Endothelial cell of umbilical vein (primary cell): ENCODE results near the gene DENND1A. TPM values are rescaled to one million over a fixed set of nuclear protein-coding genes. Genes with fewer than 3 reads are reported as not detected.

Experiments
- BruUV-seq: library from RNA; stranded (reverse); fragments of 400-500 nt; replicated peaks from 2 replicates; lab custom pipeline; 2021; lab: Mats Ljungman, UMichigan
- CTCF ChIA-PET: fragments of 300-600, 350-600 bp; sonication (Branson Sonifier 250); formaldehyde crosslinking; loops from one replicate; lab custom pipeline; 2021; ENCODE audit warnings: antibody characterized with exemption, inconsistent platforms; lab: Charles Lee
- POLR2A ChIA-PET: fragments of 300-600, 350-600 bp; sonication (Branson Sonifier 250); formaldehyde crosslinking; loops from one replicate; lab custom pipeline; 2021; ENCODE audit warnings: antibody characterized with exemption, inconsistent platforms; lab: Charles Lee
- DNase-seq: peaks from one replicate; pipeline ENCODE4 v3.0.0-alpha.2; 2011; ENCODE audit warnings: low read depth, low spot score
- FAIRE-seq: peaks from 2 replicates; lab custom pipeline; 2011; peaks lifted over from hg19 to GRCh38; lab: Jason Lieb, UNC
- H2AFZ ChIP-seq: 2 replicates; pipeline ENCODE4 v1.6.0; 2012; ENCODE audit warnings: low read depth, low read length, control low read depth, inconsistent platforms
- H3K27ac ChIP-seq: 2 replicates; pipeline ENCODE4 v1.5.1; 2011; ENCODE audit warnings: low read depth, mild to moderate bottlenecking, control low read depth, low read length, moderate library complexity; ENCODE audit not compliant: insufficient read depth
- H3K27me3 ChIP-seq, 2 experiments: 2 replicates each; pipeline versions ENCODE4 v1.6.0 to v1.6.1; 2011; ENCODE audit warnings: low read length in 2 of 2, mixed read lengths in 1 of 2; ENCODE audit not compliant: control insufficient read depth in 2 of 2, insufficient read depth in 2 of 2
- H3K36me3 ChIP-seq, 2 experiments: 2 replicates in 1 of 2; 3 replicates in 1 of 2; pipeline ENCODE4 v1.5.1; 2011; ENCODE audit warnings: low read length in 2 of 2, mild to moderate bottlenecking in 1 of 2, moderate library complexity in 1 of 2; ENCODE audit not compliant: control insufficient read depth in 2 of 2, insufficient read depth in 2 of 2; ENCODE audit errors: extremely low read depth in 1 of 2
- H3K4me1 ChIP-seq: 3 replicates; pipeline ENCODE4 v1.5.1; 2011; ENCODE audit warnings: mild to moderate bottlenecking, low read length; ENCODE audit not compliant: control insufficient read depth, insufficient read depth; ENCODE audit errors: extremely low read depth
- H3K4me2 ChIP-seq: 2 replicates; pipeline ENCODE4 v1.6.1; 2011; ENCODE audit warnings: low read length, control low read depth, mixed read lengths; ENCODE audit not compliant: insufficient read depth
- H3K4me3 ChIP-seq, 3 experiments: fragments of 200-600 bp in 1 of 3; sonication (generic), shearing (Covaris generic) in 1 of 3; replicated peaks in 1 of 3; 2 replicates each; pipeline ENCODE4 v1.5.1; 2011 to 2016; ENCODE audit warnings: control low read depth in 3 of 3, low read length in 3 of 3, mild to moderate bottlenecking in 2 of 3, inconsistent platforms in 1 of 3, low read depth in 1 of 3, moderate library complexity in 1 of 3; ENCODE audit not compliant: insufficient read depth in 1 of 3
- H3K79me2 ChIP-seq: 2 replicates; pipeline ENCODE4 v1.6.0; 2012; ENCODE audit warnings: low read length, inconsistent platforms; ENCODE audit not compliant: control insufficient read depth, insufficient read depth
- H3K9ac ChIP-seq: replicated peaks from 2 replicates; pipeline ENCODE3; 2011; ENCODE audit warnings: low read length, control low read depth; ENCODE audit not compliant: insufficient read depth; ENCODE audit errors: extremely low read depth
- H3K9me1 ChIP-seq: replicated peaks from 3 replicates; pipeline ENCODE4 v1.6.0; 2011; ENCODE audit warnings: mild to moderate bottlenecking, low read length; ENCODE audit not compliant: control insufficient read depth, insufficient read depth; ENCODE audit errors: extremely low read depth
- H3K9me3 ChIP-seq: replicated peaks from 2 replicates; pipeline ENCODE4 v1.5.1; 2012; ENCODE audit warnings: low read length, inconsistent platforms; ENCODE audit not compliant: control insufficient read depth, insufficient read depth
- H4K20me1 ChIP-seq: replicated peaks from 2 replicates; pipeline ENCODE3; 2011; ENCODE audit warnings: mild to moderate bottlenecking, low read length; ENCODE audit not compliant: control insufficient read depth, insufficient read depth; ENCODE audit errors: extremely low read depth
- EZH2 ChIP-seq: IDR thresholded peaks from 2 replicates; pipeline ENCODE4 v1.6.1; 2012; ENCODE audit warnings: borderline replicate concordance, low read depth, mild to moderate bottlenecking, moderate library complexity, low read length, inconsistent platforms; ENCODE audit not compliant: severe bottlenecking
- FOS ChIP-seq: IDR thresholded peaks from 2 replicates; pipeline ENCODE4 v1.6.1; 2011; ENCODE audit warnings: mild to moderate bottlenecking, low read length, moderate library complexity, borderline replicate concordance; ENCODE audit not compliant: insufficient read depth
- GATA2 ChIP-seq: IDR thresholded peaks from 2 replicates; pipeline ENCODE4 v1.7.0; 2011; ENCODE audit warnings: low read depth, mild to moderate bottlenecking, moderate library complexity, mixed read lengths, low read length; ENCODE audit not compliant: insufficient read length, insufficient read depth
- JUN ChIP-seq: IDR thresholded peaks from 2 replicates; pipeline ENCODE4 v1.6.1; 2011; ENCODE audit warnings: borderline replicate concordance, low read depth; ENCODE audit not compliant: insufficient read length, insufficient read depth
- POLR2A ChIP-seq: IDR thresholded peaks from 2 replicates; pipeline ENCODE4 v1.6.1; 2012; ENCODE audit warnings: low read depth, mild to moderate bottlenecking, control low read depth, low read length
- dilution Hi-C: fragments of 300-500 bp; cut with MboI; formaldehyde crosslinking; loops from one replicate; pipeline ENCODE4 v1.15.0; 2019; ENCODE audit warnings: low sequenced_read_pairs; ENCODE audit not compliant: extremely low pct_ligation_motif_present
- intact Hi-C: fragments of 100-400 bp; cut with micrococcal nuclease; formaldehyde crosslinking; loops from one replicate; pipeline ENCODE4 v1.10.0; 2022
- polyA plus RNA-seq, 4 experiments: library from polyadenylated mRNA; depleted of rRNA in 3 of 4; stranded (reverse) in 3 of 4; unstranded in 1 of 4; fragments of >200 nt; gene quantifications; 2 replicates each; pipeline versions ENCODE4 v1.2.1 to v1.2.3, GENCODE V29; 2011 to 2012; ENCODE audit warnings: missing spikeins in 1 of 4
- total RNA-seq: library from RNA; stranded (reverse); gene quantifications from 2 replicates; pipeline ENCODE4 v1.2.3, GENCODE V29; 2021
- TF ChIP-seq, protein P1 (sequence below): IDR thresholded peaks from 2 replicates; pipeline ENCODE4 v1.6.1; 2011; ENCODE audit not compliant: insufficient read depth, insufficient read length

The DENND1A gene
- total and polyA plus RNA-seq, 2 donors (not counting 3 experiments of a cell fraction or from before 2014, with no cell fraction given) = 18.5 to 24.5 TPM

GRCh38 chr9:123561046-123561445, 368.9 kb downstream of the DENND1A start:
- no peak overlapping the region for H2AFZ ChIP-seq
- no peaks in the 10 kb centered on the region for H3K36me3 ChIP-seq
- H3K9me3 ChIP-seq = no peaks in the 10 kb centered on the region
- H3K27ac ChIP-seq = no peak overlapping the region
- no peaks in the 10 kb centered on the region for H4K20me1 ChIP-seq
- no TSS peak for BruUV-seq
- FAIRE-seq (no peak), DNase-seq (no peak)
- no peak for TF ChIP-seq POLR2A
- TF ChIP-seq JUN = no peak
- no peaks in the 10 kb centered on the region for H3K9me1 ChIP-seq
- H3K4me2 ChIP-seq = no peak overlapping the region
- intact Hi-C loops = no loop called here
- H3K79me2 ChIP-seq = no peaks in the 10 kb centered on the region
- POLR2A ChIA-PET = no interaction called here
- dilution Hi-C loops = no loop called here
- CTCF ChIA-PET = no interaction called here
- H3K27me3 ChIP-seq = no peaks in the 10 kb centered on the region
- no peak overlapping the region for H3K9ac ChIP-seq
- no peaks in the 10 kb centered on the region for H3K4me1 ChIP-seq
- no peak overlapping the region for H3K4me3 ChIP-seq

DNA sequence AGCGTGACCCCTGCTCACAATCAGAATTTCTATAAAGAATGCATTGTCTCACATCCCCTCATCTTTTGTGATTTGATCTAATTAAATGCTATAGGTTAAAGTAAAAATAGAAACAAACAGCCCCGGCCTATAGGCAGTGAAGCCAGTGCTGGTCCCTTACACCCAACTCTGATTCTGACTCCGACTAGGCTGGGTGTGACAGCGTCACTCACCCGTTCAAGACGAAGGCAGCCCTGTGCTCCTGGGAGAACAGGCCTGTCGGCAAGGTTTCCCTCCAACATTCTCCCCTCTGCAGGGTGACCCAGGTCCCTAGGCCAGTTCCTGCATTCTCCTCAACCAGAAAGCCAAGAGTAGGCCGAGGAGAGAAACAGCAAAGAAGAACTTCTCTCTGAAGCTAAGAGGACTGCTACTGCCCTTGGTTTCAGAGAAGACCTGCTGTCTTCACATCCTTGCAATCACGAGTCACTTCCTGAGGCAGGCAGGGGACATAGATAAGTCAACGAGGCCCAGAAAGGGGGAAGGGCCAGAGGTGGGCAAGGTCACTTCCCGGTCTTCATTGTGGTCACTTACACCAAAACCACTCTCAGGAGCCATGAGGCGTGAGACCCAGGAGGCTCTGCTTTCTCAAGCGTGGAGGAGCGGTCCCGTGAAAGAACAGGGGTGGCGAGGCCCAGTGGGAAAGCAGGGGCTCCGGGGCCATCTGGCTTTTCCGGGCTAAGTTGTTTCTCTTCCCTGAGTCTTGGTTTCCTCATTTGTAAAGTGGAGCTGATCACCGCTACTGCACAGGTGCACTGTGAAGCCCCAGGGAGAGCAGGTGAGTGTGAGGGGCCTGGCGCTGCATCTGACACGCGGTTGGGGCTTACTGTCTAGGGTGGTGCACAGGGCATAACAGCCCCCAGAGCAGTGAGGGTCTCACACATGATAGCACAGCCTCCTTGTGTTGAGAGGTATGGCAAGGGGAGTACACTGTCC, 373.2 kb downstream of the DENND1A start:
- no peak overlapping the region for H3K4me2 ChIP-seq
- FAIRE-seq = no peak
- H3K4me1 ChIP-seq = no peaks in the 10 kb centered on the region
- no peaks in the 10 kb centered on the region for H3K36me3 ChIP-seq
- H3K9me1 ChIP-seq = no peaks in the 10 kb centered on the region
- no peak overlapping the region for H3K9ac ChIP-seq
- ChIA-PET POLR2A (no interaction called here), CTCF (no interaction called here)
- H3K9me3 ChIP-seq = no peaks in the 10 kb centered on the region
- no peaks in the 10 kb centered on the region for H4K20me1 ChIP-seq
- H3K4me3 ChIP-seq = no peak overlapping the region
- no peaks in the 10 kb centered on the region for H3K27me3 ChIP-seq
- H2AFZ ChIP-seq = no peak overlapping the region
- no peaks in the 10 kb centered on the region for H3K79me2 ChIP-seq
- dilution Hi-C loops (no loop called here), intact Hi-C loops (no loop called here)
- DNase-seq = no peak
- H3K27ac ChIP-seq = no peak overlapping the region
- TF ChIP-seq EZH2 = no peak
- peak; percentile 10 for TF ChIP-seq GATA2
- TF ChIP-seq, protein P1, sequence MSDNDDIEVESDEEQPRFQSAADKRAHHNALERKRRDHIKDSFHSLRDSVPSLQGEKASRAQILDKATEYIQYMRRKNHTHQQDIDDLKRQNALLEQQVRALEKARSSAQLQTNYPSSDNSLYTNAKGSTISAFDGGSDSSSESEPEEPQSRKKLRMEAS = no peak
- TF ChIP-seq FOS = no peak
- no TSS peak for BruUV-seq
